Measurements from ENCODE around the gene CYB5A. TPM values are rescaled to one million over a fixed set of nuclear protein-coding genes. Genes with fewer than 3 reads are reported as not detected.

Gene CYB5A
- total RNA-seq, 1 donor from 2014 or later, result 28.3 TPM

DNA sequence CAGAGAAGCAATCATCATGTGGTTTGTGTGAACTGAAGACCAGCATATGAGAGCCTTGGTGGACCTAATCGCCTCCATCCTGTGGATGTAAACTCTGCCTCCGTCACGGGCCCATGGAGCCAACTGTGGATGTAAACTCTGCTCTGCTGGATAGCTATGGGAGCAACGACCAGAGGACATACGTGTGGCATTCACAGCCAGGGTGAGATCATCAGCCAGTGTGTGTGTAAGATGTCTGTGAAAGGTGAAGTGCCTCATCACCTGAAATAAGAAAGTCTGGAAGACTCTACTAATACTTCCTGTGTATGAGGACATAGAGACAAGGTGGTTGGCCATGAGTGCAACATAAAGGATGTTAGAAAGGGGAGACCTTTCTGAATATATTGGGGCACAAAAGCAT is 63.5 kb downstream of the CYB5A start:
- Mint-ChIP-seq H3K27ac (ENCODE audit: unreplicated experiment) (no peak overlapping the region), H3K36me3 (ENCODE audit: unreplicated experiment) (no peaks in the 10 kb centered on the region), H3K4me3 (ENCODE audit: unreplicated experiment) (no peak overlapping the region), H3K9me3 (ENCODE audit: unreplicated experiment) (no peaks in the 10 kb centered on the region), H3K4me1 (ENCODE audit: low read depth, unreplicated experiment) (no peaks in the 10 kb centered on the region), H3K27me3 (ENCODE audit: unreplicated experiment) (peaks cover 8% of the 10 kb centered on the region)
- no peak for DNase-seq
- TF ChIP-seq, protein P1, sequence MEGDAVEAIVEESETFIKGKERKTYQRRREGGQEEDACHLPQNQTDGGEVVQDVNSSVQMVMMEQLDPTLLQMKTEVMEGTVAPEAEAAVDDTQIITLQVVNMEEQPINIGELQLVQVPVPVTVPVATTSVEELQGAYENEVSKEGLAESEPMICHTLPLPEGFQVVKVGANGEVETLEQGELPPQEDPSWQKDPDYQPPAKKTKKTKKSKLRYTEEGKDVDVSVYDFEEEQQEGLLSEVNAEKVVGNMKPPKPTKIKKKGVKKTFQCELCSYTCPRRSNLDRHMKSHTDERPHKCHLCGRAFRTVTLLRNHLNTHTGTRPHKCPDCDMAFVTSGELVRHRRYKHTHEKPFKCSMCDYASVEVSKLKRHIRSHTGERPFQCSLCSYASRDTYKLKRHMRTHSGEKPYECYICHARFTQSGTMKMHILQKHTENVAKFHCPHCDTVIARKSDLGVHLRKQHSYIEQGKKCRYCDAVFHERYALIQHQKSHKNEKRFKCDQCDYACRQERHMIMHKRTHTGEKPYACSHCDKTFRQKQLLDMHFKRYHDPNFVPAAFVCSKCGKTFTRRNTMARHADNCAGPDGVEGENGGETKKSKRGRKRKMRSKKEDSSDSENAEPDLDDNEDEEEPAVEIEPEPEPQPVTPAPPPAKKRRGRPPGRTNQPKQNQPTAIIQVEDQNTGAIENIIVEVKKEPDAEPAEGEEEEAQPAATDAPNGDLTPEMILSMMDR (IDR thresholded peaks at IDR 0.05; ENCODE audit: partially characterized antibody, unreplicated experiment), result no peak

DNA sequence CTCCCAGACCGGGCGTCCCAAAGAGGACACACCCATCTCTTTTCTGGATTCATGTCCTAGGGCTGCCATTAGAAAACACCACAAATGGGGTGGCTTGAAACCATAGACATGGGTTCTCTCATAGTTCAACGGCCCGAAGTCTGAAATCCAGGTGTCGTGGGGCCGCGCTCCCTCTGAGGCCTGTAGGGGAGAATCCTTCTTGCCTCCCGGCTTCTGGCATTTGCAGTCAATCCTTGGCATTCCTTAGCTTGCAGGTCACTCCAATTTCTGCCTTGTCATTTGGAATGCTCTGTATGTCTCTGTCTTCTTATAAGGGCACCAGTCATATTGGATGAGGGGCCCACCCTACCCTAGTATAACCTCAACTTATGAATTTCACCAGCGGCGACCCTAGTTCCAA is 65.1 kb downstream of the CYB5A start:
- Mint-ChIP-seq H3K4me3 (ENCODE audit: unreplicated experiment) (no peak overlapping the region), H3K36me3 (ENCODE audit: unreplicated experiment) (no peaks in the 10 kb centered on the region), H3K27ac (ENCODE audit: unreplicated experiment) (no peak overlapping the region), H3K4me1 (ENCODE audit: low read depth, unreplicated experiment) (no peaks in the 10 kb centered on the region), H3K27me3 (ENCODE audit: unreplicated experiment) (peaks cover 7% of the 10 kb centered on the region), H3K9me3 (ENCODE audit: unreplicated experiment) (no peaks in the 10 kb centered on the region)
- TF ChIP-seq, protein P1 (IDR thresholded peaks at IDR 0.05; ENCODE audit: partially characterized antibody, unreplicated experiment), result no peak
- DNase-seq, result no peak

DNA sequence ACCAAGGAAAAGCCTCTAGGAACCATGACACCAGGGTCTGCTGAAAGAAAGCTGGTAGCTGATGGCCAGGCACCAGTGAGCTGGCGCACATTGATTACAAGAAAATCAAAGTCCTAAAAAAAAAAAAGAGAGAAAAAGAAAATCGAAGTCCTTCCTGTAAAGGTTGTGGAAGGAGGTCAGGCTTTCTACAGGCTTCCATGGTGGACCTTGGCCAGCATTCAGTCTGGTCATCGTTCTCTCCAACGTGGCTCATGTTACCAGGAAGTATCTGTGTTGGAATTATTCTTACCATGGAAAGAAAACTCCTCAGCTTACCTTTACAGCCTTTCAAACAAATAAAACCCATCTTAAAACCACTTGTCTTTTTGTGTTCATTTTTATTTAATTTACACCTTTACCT is 65.6 kb downstream of the CYB5A start:
- no peak overlapping the region for H3K4me3 Mint-ChIP-seq (ENCODE audit: unreplicated experiment)
- no peak overlapping the region for H3K27ac Mint-ChIP-seq (ENCODE audit: unreplicated experiment)
- H3K4me1 Mint-ChIP-seq (ENCODE audit: low read depth, unreplicated experiment), result no peaks in the 10 kb centered on the region
- no peaks in the 10 kb centered on the region for H3K36me3 Mint-ChIP-seq (ENCODE audit: unreplicated experiment)
- peaks cover 5% of the 10 kb centered on the region for H3K27me3 Mint-ChIP-seq (ENCODE audit: unreplicated experiment)
- TF ChIP-seq, protein P1 (IDR thresholded peaks at IDR 0.05; ENCODE audit: partially characterized antibody, unreplicated experiment), result no peak
- DNase-seq, result no peak
- no peaks in the 10 kb centered on the region for H3K9me3 Mint-ChIP-seq (ENCODE audit: unreplicated experiment)

DNA sequence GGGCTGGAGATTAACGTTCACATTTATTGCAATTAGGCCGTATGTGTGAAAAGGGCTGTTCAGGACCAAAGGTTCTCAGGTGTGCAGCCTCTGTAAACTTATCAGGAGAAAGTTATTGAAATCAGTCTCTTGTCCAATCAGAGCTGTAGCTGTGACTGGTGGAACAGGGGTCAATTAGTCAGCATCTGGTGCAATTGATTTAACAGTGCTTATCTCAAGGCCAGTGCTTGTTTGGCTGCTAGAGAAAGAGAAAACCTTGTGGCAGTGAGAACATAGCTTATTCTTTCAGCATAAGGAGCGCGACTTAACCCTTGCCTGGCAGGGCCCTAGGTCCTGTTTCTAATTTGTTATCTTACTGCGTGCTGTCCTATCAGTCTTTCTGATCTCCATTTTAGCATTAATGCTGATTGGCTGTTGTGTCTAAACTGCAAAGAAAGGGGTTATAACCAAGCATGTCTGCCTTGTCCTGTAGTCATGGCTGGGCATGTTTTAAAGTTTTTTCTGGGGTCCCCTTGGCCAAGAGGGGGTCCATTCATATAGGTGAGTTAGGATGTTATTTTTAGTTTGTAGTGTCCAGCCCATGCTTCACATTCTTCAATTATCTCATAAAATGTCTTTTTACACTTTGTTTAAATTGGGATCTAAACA is 66.4 kb downstream of the CYB5A start:
- H3K27me3 Mint-ChIP-seq (ENCODE audit: unreplicated experiment), result peaks cover 5% of the 10 kb centered on the region

More for the DNA sequence above, 66.4 kb downstream of the CYB5A start:
- no peak for DNase-seq
- TF ChIP-seq, protein P1 (IDR thresholded peaks at IDR 0.05; ENCODE audit: partially characterized antibody, unreplicated experiment), result no peak
- Mint-ChIP-seq H3K27ac (ENCODE audit: unreplicated experiment) (no peak overlapping the region), H3K9me3 (ENCODE audit: unreplicated experiment) (no peaks in the 10 kb centered on the region), H3K4me3 (ENCODE audit: unreplicated experiment) (no peak overlapping the region), H3K36me3 (ENCODE audit: unreplicated experiment) (no peaks in the 10 kb centered on the region), H3K4me1 (ENCODE audit: low read depth, unreplicated experiment) (no peaks in the 10 kb centered on the region)
